NT2/D1 (cell line): Measurements from ENCODE around the gene ARHGAP10.

Source experiments
- SUZ12 ChIP-seq: IDR thresholded peaks from 2 replicates; pipeline ENCODE4 v1.6.1; 2011; ENCODE audit not compliant: insufficient read length, insufficient read depth; ENCODE audit errors: extremely low read depth
- YY1 ChIP-seq: IDR thresholded peaks from 2 replicates; pipeline ENCODE4 v1.6.1; 2011; ENCODE audit not compliant: insufficient read length, insufficient read depth
- ZNF274 ChIP-seq: IDR thresholded peaks from 2 replicates; pipeline ENCODE4 v1.6.1; 2011; ENCODE audit warnings: mild to moderate bottlenecking, low read depth, low read length

GRCh38 chr4:148065075-148065474 lies 333.2 kb downstream of the ARHGAP10 start:
- no peak for TF ChIP-seq YY1
- no peak for TF ChIP-seq ZNF274
- TF ChIP-seq SUZ12: no peak
